GM23248 (cell line): ENCODE results near the gene RXRB.

Experiments used
- EZH2 ChIP-seq: fragments of 200-600 bp; sonication (generic); IDR thresholded peaks from 2 replicates; pipeline ENCODE4 v1.6.1; 2018; ENCODE audit warnings: antibody characterized with exemption, mild to moderate bottlenecking; ENCODE audit not compliant: insufficient read depth, poor library complexity, severe bottlenecking
- EZH2phosphoT487 ChIP-seq: fragments of 200-600 bp; sonication (generic); IDR thresholded peaks from 2 replicates; pipeline ENCODE4 v1.6.1; 2018; ENCODE audit warnings: antibody characterized with exemption, moderate library complexity, mild to moderate bottlenecking, low read depth; ENCODE audit not compliant: insufficient read depth

GRCh38 chr6:33175436-33176069, 24.9 kb downstream of the RXRB start:
- TF ChIP-seq EZH2 (no peak), EZH2phosphoT487 (no peak)
